NCI-H510A (cell line): ENCODE data around the gene RNF166.

ENCODE experiments used
- DNase-seq: peaks from one replicate; lab custom pipeline; 2025; lab: John Stamatoyannopoulos, UW

Gene RNF166

GRCh38 chr16:88739139-88739976 lies 33.1 kb upstream of the RNF166 start:
- no peak for DNase-seq

- no peak for DNase-seq
Observed at GRCh38 chr16:88738151-88739084, 32.2 kb upstream of the RNF166 start.

DNA sequence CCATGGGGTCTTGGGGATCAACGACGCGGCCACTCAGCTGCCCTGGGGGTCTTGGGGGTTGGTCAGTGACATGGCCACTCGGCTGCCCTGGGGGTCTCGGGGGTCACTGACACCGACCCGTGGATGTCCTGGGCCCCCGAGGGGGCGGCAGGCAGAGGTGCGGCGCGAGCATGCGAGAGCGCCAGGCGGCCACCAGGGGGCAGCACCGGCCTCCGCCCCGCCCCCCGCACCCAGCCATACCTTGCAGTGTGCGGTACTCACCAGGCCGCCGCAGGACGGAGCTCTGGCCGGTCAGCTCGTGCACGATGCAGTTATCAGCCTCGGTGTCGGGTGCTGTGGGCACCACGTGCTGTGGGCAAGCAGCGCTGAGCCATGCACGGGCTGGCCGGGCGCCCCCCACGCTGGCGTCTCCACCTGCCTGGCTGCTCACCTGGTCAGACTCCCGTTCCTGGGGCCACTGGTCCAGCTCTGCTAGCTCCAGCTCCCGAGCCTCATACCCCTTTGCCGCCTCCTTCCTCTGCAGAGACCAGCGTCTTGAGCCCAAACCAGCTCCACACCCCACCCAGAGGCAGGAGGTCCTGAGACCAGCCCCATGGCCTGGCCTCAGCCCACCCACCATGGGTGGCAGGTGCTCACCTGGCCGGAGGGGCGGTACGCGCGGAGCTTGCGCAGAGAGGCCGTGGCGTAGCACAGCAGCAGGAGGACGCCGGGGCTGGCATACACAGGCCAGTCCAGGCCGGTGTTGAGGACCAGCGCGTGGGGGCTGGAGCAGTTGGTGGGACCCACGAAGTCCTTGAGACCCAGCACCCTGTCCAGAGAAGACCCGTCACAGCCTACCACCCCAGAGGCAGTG lies 31.3 kb upstream of the RNF166 start:
- no peak for DNase-seq

GRCh38 chr16:88736496-88736895 lies 30.3 kb upstream of the RNF166 start:
- DNase-seq: no peak

- DNase-seq: no peak
Observed at GRCh38 chr16:88736088-88736487, 29.9 kb upstream of the RNF166 start.

DNA sequence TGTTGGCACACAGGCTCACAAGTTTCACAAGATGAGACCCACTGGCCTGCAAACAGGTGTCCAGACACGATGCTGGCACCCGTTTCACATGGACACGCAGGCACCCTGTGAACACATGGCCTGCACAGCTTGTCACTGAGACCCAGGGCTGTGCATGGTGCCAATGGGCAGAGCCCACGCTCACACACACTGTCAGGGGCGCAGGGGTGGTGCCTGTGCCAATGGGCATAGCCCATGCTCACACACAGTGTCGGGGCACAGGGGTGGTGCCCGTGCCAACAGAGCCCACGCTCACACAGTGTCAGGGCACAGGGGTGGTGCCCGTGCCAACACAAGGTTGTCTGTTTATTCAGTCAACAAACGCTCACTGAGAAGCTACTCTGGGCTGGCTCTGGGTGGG lies 29.4 kb upstream of the RNF166 start:
- DNase-seq: no peak

GRCh38 chr16:88735121-88735520 lies 28.9 kb upstream of the RNF166 start:
- DNase-seq: no peak

GRCh38 chr16:88734361-88734728 lies 28.1 kb upstream of the RNF166 start:
- DNase-seq: no peak

GRCh38 chr16:88733630-88734360 lies 27.6 kb upstream of the RNF166 start:
- no peak for DNase-seq

- DNase-seq: no peak
Observed at GRCh38 chr16:88732961-88733294, 26.7 kb upstream of the RNF166 start.

- no peak for DNase-seq
Observed at GRCh38 chr16:88732172-88732960, 26.2 kb upstream of the RNF166 start.

DNA sequence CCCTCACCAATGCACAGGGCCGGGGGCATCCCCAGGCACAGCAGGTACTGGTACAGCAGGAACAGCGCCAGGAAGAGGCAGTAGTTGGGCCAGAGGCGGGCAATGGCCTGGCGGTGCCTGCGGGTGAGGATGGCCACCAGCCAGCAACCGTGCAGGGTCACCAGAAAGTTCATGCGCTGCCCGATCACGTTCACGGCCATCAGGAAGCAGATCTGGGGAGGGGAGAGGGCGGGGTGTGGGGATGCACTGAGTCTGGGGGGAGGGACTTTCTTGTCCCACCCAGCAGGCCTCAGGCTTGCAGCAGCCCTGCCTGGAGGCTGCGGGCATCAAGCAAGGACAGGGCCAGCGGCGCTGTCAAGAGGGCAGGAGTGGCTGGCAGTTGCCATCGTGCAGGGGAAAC lies 25.5 kb upstream of the RNF166 start:
- no peak for DNase-seq

DNA sequence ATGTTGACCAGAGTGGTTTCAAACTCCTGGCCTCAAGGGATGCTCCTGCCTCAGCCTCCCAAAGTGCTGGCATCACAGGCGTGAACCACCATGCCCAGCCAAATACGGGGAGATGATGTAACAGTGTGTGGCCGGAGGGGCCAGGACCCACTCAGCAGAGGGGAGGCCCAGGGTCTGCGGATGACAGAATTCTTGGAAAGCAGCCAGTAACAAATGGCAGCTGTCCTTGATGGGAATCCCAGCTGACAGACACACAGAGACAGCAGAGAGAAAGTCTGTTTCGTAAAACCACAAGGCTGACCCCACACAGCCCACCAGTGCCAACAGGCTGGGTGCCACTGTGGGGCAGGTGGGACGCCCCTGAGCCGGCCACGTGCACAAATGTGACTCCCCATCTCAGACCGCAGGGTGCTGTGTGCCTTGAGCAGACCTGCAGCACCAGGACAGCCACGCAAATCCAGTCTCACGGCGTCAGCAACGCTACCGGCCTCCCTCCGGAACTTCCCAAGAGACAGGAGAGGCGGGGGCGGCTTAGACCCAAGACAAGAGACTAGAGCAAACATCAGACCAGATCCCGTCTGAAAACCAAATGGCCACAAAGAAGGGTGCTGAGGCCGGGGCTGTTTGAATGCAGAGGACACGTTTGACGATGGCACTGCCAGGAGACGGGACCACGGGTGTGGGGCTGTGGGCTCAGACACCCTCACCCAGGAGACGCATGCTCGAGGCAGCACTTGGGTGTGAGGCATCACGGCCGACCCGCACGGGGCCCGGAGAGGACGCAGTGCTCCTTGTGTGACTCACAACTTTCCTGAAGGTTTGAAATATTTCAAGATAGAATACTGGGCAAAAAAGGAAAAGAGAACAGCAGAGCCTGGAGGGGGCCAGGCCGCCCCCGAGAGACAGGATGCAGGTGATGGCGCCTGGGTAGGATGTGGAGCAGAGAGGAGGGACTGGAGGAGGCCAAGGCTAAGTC lies 24.7 kb upstream of the RNF166 start:
- DNase-seq: no peak

- no peak for DNase-seq
Observed at GRCh38 chr16:88727871-88728270, 21.7 kb upstream of the RNF166 start.

GRCh38 chr16:88726981-88727380 lies 20.8 kb upstream of the RNF166 start:
- no peak for DNase-seq

DNA sequence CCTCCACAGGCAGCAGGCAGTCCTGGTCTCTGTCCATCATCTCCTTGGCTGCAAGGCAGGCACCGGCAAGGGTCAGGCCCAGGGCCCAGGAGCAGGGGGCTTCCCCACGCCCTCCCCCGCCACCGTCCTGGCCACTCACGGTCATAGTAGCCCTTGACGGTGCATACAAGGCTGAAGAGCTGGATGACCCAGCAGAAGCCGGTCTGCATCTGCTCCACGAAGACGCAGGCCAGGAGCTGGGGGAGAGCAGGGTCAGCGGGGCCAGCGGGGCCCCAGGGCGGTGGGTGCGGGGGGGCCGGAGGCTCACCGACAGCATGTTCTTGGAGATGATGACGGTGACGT lies 20.2 kb upstream of the RNF166 start:
- no peak for DNase-seq

DNA sequence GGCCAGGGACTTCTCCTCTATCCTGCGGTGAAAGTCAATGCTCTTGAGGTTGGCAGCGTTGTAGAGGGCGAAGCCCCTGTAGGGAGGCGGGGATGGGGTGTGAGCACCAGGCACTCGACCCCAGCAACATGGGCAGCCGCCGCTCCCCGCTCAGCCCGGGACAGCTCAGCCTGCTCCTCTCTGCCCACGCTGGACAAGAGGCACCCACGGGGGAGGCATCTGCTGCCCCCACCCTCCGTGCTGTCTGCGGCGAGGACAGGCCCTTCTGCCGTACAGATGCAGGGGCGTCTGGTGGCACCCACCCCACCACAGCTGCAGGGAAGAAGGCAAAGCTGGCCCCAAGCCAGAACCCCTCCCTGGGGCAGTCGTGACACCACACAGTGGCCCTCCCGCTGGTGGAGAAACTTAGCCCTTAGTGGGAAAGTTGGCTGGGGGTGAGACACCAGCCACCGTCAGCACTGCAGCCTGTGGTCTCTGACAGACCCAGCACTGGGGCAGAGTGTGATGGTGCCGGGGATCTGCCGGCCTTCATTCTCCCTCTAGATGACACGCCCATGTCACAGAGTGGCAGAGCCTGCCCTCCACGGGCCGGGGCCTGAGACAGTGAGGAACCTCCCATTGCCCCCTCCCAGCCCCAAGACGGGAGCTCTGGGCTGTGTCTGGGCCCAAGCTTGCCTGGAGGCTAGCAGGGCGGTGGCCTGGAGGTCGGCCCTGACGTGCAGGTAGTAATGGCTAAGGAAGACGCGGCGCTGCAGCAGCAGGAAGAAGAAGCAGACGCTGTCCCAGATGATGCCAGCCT lies 19.6 kb upstream of the RNF166 start:
- DNase-seq: no peak

DNA sequence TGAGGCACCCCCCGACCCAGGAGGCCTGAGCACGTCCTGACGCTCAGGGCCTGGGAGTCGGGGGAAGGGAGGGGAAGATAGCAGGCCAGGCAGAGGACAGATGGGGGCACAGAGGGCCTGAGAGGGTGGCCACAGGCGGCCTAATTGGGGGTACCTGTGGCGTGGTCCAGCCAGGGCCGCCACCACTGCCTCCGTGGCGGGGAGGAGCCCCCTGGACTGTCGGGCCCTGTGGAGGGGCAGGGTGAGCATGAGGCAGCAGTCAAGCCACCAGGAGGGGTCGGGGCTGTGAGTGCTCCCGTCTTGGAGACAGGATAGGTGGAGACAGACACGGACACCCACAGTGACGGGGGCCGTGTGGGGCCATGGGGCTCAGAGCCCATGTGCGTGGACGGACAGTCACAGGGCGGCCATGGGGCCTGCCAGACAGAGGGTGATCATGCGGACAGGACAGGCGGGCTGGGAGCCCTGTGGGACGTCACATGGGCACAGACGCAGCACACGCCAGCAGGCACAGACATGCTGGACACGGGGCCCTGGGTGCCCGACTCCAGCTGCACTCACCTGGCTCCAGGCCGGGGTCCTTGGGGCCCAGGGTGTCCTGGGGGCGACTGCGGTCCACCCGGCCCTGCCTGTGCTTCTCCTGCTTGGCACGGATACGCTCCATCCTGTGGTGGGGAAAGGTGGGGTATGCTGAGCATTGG lies 18.8 kb upstream of the RNF166 start:
- DNase-seq: no peak
